Measurements from ENCODE around the gene TAPBP. TPM values are rescaled to one million over a fixed set of nuclear protein-coding genes. Genes with fewer than 3 reads are reported as not detected.
A peak's percentile ranks its signal among the peaks of the same experiment; 100 is the strongest.

TAPBP gene
- total and polyA plus RNA-seq, 12 donors = 25.1 to 322 (median 165) TPM

GRCh38 chr6:33273924-33274902 is 39.7 kb downstream of the TAPBP start:
- no peak for DNase-seq
- TF ChIP-seq CTCF (IDR thresholded peaks at IDR 0.05) (no peak), POLR2A (IDR thresholded peaks at IDR 0.05) (no peak)
- Histone ChIP-seq H3K36me3 (replicated peaks in 1 of 2) (peaks cover 0 to 39% of the 10 kb centered on the region in 2 donors), H3K27ac (no peak overlapping the region), H3K4me1 (replicated peaks in 1 of 2) (peaks cover 22 to 65% of the 10 kb centered on the region in 2 donors), H3K4me3 (no peak overlapping the region), H3K27me3 (no peaks in the 10 kb centered on the region), H3K9me3 (replicated peaks in 1 of 3) (no peaks in the 10 kb centered on the region)
- 56 to 74% (median 67%) methylated on average over 12 to 14 of the region's 14 CpGs for WGBS, 4 donors
- intact Hi-C loops (cut with DNase I) = no loop called here

GRCh38 chr6:33273129-33273923 is 40.6 kb downstream of the TAPBP start:
- Histone ChIP-seq H3K27ac (peak overlapping the region in 1 of 5 donors; percentile 98), H3K36me3 (replicated peaks in 1 of 2) (peaks cover 0 to 44% of the 10 kb centered on the region in 2 donors), H3K4me3 (peak overlapping the region in 2 of 4 donors; percentile 89 to 94), H3K27me3 (no peaks in the 10 kb centered on the region), H3K9me3 (replicated peaks in 1 of 3) (no peaks in the 10 kb centered on the region), H3K4me1 (replicated peaks in 1 of 2) (peaks cover 22 to 65% of the 10 kb centered on the region in 2 donors)
- TF ChIP-seq CTCF (IDR thresholded peaks at IDR 0.05) (no peak), POLR2A (IDR thresholded peaks at IDR 0.05) (no peak)
- 58 to 69% (median 65%) methylated on average over 11 of the region's 11 CpGs for WGBS, 4 donors
- DNase-seq = no peak
- intact Hi-C loops (cut with DNase I) = no loop called here

GRCh38 chr6:33272275-33273128 is 41.4 kb downstream of the TAPBP start:
- DNase-seq = peak in 1 of 7 donors; percentile 24
- Histone ChIP-seq H3K36me3 (replicated peaks in 1 of 2) (peaks cover 0 to 53% of the 10 kb centered on the region in 2 donors), H3K27ac (peak overlapping the region in 4 of 5 donors; percentile 90 to 98 (median 93)), H3K9me3 (replicated peaks in 1 of 3) (no peaks in the 10 kb centered on the region), H3K4me1 (replicated peaks in 1 of 2) (peaks cover 22 to 61% of the 10 kb centered on the region in 2 donors), H3K4me3 (peak overlapping the region; percentile 15 to 94 (median 74)), H3K27me3 (no peaks in the 10 kb centered on the region)
- WGBS, 4 donors = 9 to 18% (median 14%) methylated on average over 14 to 22 of the region's 22 CpGs
- TF ChIP-seq POLR2A (IDR thresholded peaks at IDR 0.05) (no peak), CTCF (IDR thresholded peaks at IDR 0.05) (no peak)
- intact Hi-C loops (cut with DNase I) = no loop called here

All from adrenal gland (tissue), 12 donors.